ENCODE measurements around the gene ZDHHC11B. TPM values are rescaled to one million over a fixed set of nuclear protein-coding genes. Genes with fewer than 3 reads are reported as not detected.
"Not testable (repeated sequence)": the region's sequence is repeated elsewhere in the genome, so short reads cannot be mapped to it uniquely, and the experiment has no call there.

ZDHHC11B gene
- total RNA-seq, 1 experiment from 2014 or later: 1.4 TPM

- H3K9me3 ChIP-seq (ENCODE audit: control insufficient read depth, low read depth, low read length); H3K27me3 ChIP-seq (ENCODE audit: insufficient read depth, low read length); H3K14ac ChIP-seq (ENCODE audit: insufficient read depth, low read length); H4K8ac ChIP-seq (replicated peaks; ENCODE audit: insufficient read length, low read depth, low read length); H3K79me1 ChIP-seq (ENCODE audit: insufficient read depth, low read depth, low read length, poor library complexity, severe bottlenecking); H3K23me2 ChIP-seq (ENCODE audit: insufficient read length, low read depth, low read length, poor library complexity, severe bottlenecking); H2BK12ac ChIP-seq (ENCODE audit: insufficient read length, low read depth, low read length); H3K27ac Mint-ChIP-seq; DNase-seq; H2AK5ac ChIP-seq (ENCODE audit: insufficient read length, low read length); H2BK15ac ChIP-seq (ENCODE audit: low read depth, low read length); H4K20me1 ChIP-seq (ENCODE audit: control insufficient read depth, insufficient read depth, insufficient read length); H3K9ac ChIP-seq (ENCODE audit: extremely low read depth, insufficient read length, low read length); H4K5ac ChIP-seq (ENCODE audit: insufficient read length, low read depth, low read length); H3T11ph ChIP-seq (ENCODE audit: low read length); H3K18ac ChIP-seq (ENCODE audit: insufficient read length, low read depth, low read length); H3K56ac ChIP-seq (ENCODE audit: insufficient read length, low read depth, low read length); H3K23ac ChIP-seq (ENCODE audit: insufficient read length, low read depth, low read length); H3K9me3 Mint-ChIP-seq; H3K4me1 Mint-ChIP-seq; H4K91ac ChIP-seq (ENCODE audit: insufficient read length, low read depth, low read length); H3K4me3 Mint-ChIP-seq; H3K79me2 ChIP-seq (ENCODE audit: insufficient read depth, low read length); H2AFZ ChIP-seq (ENCODE audit: low read length); H3K4ac ChIP-seq (ENCODE audit: low read depth, low read length); H3K27ac ChIP-seq (ENCODE audit: insufficient read length, low read depth, low read length); H2BK120ac ChIP-seq (ENCODE audit: low read depth, low read length, poor library complexity, severe bottlenecking); H2BK5ac ChIP-seq (ENCODE audit: insufficient read length, low read length); H3K4me1 ChIP-seq (ENCODE audit: insufficient read depth, low read length); H2BK20ac ChIP-seq (ENCODE audit: low read depth, low read length, poor library complexity, severe bottlenecking); H3K27me3 Mint-ChIP-seq (ENCODE audit: low read depth); H3K4me2 ChIP-seq (ENCODE audit: insufficient read depth, insufficient read length, low read length): not testable (repeated sequence)
- peaks cover 6 to 14% (median 7%) of the 10 kb centered on the region in 3 experiments; a peak in 6 of 7 replicates for H3K36me3 Mint-ChIP-seq (ENCODE audit: insufficient read depth in 1 of 3, low read depth in 3 of 3)
- no CpG with 5 or more reads among the region's 9 CpGs for WGBS (ENCODE audit: extremely low coverage, insufficient read length, low lambda C conversion rate)
These were observed 26.9 kb upstream of the ZDHHC11B start for GRCh38 chr5:811384-811783.

- not testable (repeated sequence) for H3K4me1 ChIP-seq (ENCODE audit: insufficient read depth, low read length); H2BK20ac ChIP-seq (ENCODE audit: low read depth, low read length, poor library complexity, severe bottlenecking); H3K4me3 Mint-ChIP-seq; H3K4me2 ChIP-seq (ENCODE audit: insufficient read depth, insufficient read length, low read length); H4K5ac ChIP-seq (ENCODE audit: insufficient read length, low read depth, low read length); H2BK5ac ChIP-seq (ENCODE audit: insufficient read length, low read length); H3K9ac ChIP-seq (ENCODE audit: extremely low read depth, insufficient read length, low read length); H3K23me2 ChIP-seq (ENCODE audit: insufficient read length, low read depth, low read length, poor library complexity, severe bottlenecking); H4K8ac ChIP-seq (replicated peaks; ENCODE audit: insufficient read length, low read depth, low read length); H3K27me3 ChIP-seq (ENCODE audit: insufficient read depth, low read length); H2BK120ac ChIP-seq (ENCODE audit: low read depth, low read length, poor library complexity, severe bottlenecking); H2AK5ac ChIP-seq (ENCODE audit: insufficient read length, low read length); H3K27me3 Mint-ChIP-seq (ENCODE audit: low read depth); H3K9me3 ChIP-seq (ENCODE audit: control insufficient read depth, low read depth, low read length); H3K14ac ChIP-seq (ENCODE audit: insufficient read depth, low read length); H4K91ac ChIP-seq (ENCODE audit: insufficient read length, low read depth, low read length); H3K4me1 Mint-ChIP-seq; H3K18ac ChIP-seq (ENCODE audit: insufficient read length, low read depth, low read length); H3T11ph ChIP-seq (ENCODE audit: low read length); H3K27ac Mint-ChIP-seq; H3K56ac ChIP-seq (ENCODE audit: insufficient read length, low read depth, low read length); H4K20me1 ChIP-seq (ENCODE audit: control insufficient read depth, insufficient read depth, insufficient read length); H3K36me3 Mint-ChIP-seq (ENCODE audit: insufficient read depth in 1 of 3, low read depth in 3 of 3); H2AFZ ChIP-seq (ENCODE audit: low read length); H3K79me1 ChIP-seq (ENCODE audit: insufficient read depth, low read depth, low read length, poor library complexity, severe bottlenecking); H3K23ac ChIP-seq (ENCODE audit: insufficient read length, low read depth, low read length); H2BK15ac ChIP-seq (ENCODE audit: low read depth, low read length); H3K79me2 ChIP-seq (ENCODE audit: insufficient read depth, low read length); H3K27ac ChIP-seq (ENCODE audit: insufficient read length, low read depth, low read length); H3K4ac ChIP-seq (ENCODE audit: low read depth, low read length); H2BK12ac ChIP-seq (ENCODE audit: insufficient read length, low read depth, low read length); DNase-seq
- H3K9me3 Mint-ChIP-seq: peaks cover 11 to 14% of the 10 kb centered on the region in 2 experiments
- WGBS (ENCODE audit: extremely low coverage, insufficient read length, low lambda C conversion rate): no CpG with 5 or more reads among the region's 10 CpGs
These were observed 23.4 kb upstream of the ZDHHC11B start for GRCh38 chr5:807719-808514.
